Small intestine (tissue), 7 donors: ENCODE data around the gene PIK3CG. TPM values are rescaled to one million over a fixed set of nuclear protein-coding genes. Genes with fewer than 3 reads are reported as not detected.
"Not testable (repeated sequence)": the region's sequence is repeated elsewhere in the genome, so short reads cannot be mapped to it uniquely, and the experiment has no call there.

Source experiments
- DNase-seq, 2 donors: peaks; one replicate each; pipeline versions ENCODE4 v3.0.0 to v3.0.0-alpha.2; 2013
- FAIRE-seq: peaks from 2 replicates; lab custom pipeline; 2012; peaks lifted over from hg19 to GRCh38; lab: Jason Lieb, UNC
- H3K27ac ChIP-seq, 3 donors: one replicate each; pipeline ENCODE4 v1.5.1; 2013; ENCODE audit warnings: low read length in 2 of 3, mild to moderate bottlenecking in 2 of 3, control low read depth in 1 of 3, inconsistent platforms in 1 of 3, low read depth in 1 of 3, moderate library complexity in 1 of 3
- H3K27me3 ChIP-seq, 3 donors: one replicate each; pipeline ENCODE4 v1.6.1; 2013; ENCODE audit warnings: low read length in 3 of 3, inconsistent platforms in 1 of 3; ENCODE audit not compliant: control insufficient read depth in 3 of 3, insufficient read depth in 3 of 3
- H3K36me3 ChIP-seq, 3 donors: one replicate each; pipeline ENCODE4 v1.6.1; 2013; ENCODE audit warnings: low read length in 3 of 3, inconsistent platforms in 1 of 3, low read depth in 1 of 3, mild to moderate bottlenecking in 1 of 3, moderate library complexity in 1 of 3; ENCODE audit not compliant: control insufficient read depth in 3 of 3, insufficient read depth in 2 of 3
- H3K4me1 ChIP-seq, 3 donors: one replicate each; pipeline ENCODE4 v1.6.1; 2013; ENCODE audit warnings: low read length in 2 of 3, inconsistent platforms in 1 of 3, low read depth in 1 of 3, mild to moderate bottlenecking in 1 of 3, moderate library complexity in 1 of 3; ENCODE audit not compliant: control insufficient read depth in 3 of 3, insufficient read depth in 2 of 3
- H3K4me3 ChIP-seq, 3 donors: one replicate each; pipeline ENCODE4 v1.5.1; 2013; ENCODE audit warnings: low read length in 3 of 3, control low read depth in 1 of 3, inconsistent platforms in 1 of 3, low read depth in 1 of 3, mild to moderate bottlenecking in 1 of 3, moderate library complexity in 1 of 3
- H3K9me3 ChIP-seq, 2 donors: one replicate each; pipeline ENCODE4 v1.6.1; 2013; ENCODE audit warnings: low read depth in 1 of 2, low read length in 1 of 2; ENCODE audit not compliant: control insufficient read depth in 2 of 2, insufficient read depth in 1 of 2
- WGBS, 3 donors: extraction: QIAGEN DNeasy Blood & Tissue Kit; methylation state at CpG; one replicate each; pipeline ENCODE4 v1.1.7; 2013; 5-methylcytosine and 5-hydroxymethylcytosine counted together
- polyA plus RNA-seq, 4 donors: library from polyadenylated mRNA; stranded (reverse) in 3 of 4; unstranded in 1 of 4; fragments of 200-250 nt in 3 of 4; fragments of 120-200 nt in 1 of 4; gene quantifications; one replicate each; pipeline versions ENCODE4 v1.2.1 to v1.2.3, GENCODE V29; 2013
- donor health status: healthy with polysubstance abuse.
- donor health status: control.
- donor health status: control.
- donor health status: Bipolar disorder and iron deficiency.
- donor health status: healthy.

The PIK3CG gene
- polyA plus RNA-seq, 4 donors: 1.1 to 2.3 (median 1.1) TPM

DNA sequence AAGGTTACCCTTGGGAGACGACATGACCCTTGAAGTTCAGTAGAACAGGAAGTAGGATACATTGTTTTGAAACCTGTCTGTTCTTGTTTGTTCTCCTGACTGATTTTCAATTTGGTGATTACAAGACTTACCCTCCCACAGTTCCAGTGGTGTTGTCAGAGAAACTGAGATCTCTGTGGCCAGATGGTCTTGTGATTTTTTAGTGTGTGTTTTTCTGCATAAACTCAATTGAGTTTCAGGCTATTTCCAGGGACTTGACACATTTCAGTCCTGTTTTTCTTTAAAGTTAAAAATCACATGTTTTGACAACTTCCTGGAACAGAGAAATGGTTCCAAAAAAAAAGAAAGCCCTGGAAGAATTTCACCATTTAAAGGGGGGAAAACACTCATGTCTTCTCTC, 22.3 kb downstream of the PIK3CG start:
- Histone ChIP-seq H3K4me1 (no peaks in the 10 kb centered on the region), H3K27ac (no peak overlapping the region), H3K4me3 (no peak overlapping the region), H3K27me3 (peaks cover 0 to 5% (median 0%) of the 10 kb centered on the region in 3 donors), H3K9me3 (no peaks in the 10 kb centered on the region), H3K36me3 (no peaks in the 10 kb centered on the region)
- WGBS, 3 donors: 5 to 23% (median 6%) methylated on average over 1 of the region's 1 CpG
- no peak for DNase-seq
- FAIRE-seq: no peak

DNA sequence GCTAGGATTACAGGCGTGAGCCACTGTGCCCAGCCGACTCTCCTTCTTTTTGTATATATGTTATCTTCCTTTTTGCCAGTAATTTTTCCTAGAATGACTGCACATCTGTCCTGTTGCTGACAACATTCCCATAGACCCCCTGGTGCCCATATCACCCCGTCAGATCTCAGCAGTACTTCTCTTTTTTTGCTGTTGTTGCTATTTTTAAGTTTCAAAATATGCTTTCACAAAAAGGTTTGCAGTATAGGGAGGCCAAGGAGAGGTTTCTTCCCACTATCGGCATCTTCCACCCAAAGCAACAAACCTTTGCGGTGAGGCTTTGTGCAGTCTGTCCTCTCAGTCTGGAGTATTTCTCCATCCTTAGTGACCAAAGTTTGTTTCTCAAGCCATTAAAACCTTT, 23.1 kb downstream of the PIK3CG start:
- Histone ChIP-seq H3K27ac (no peak overlapping the region), H3K9me3 (no peaks in the 10 kb centered on the region), H3K27me3 (peaks cover 0 to 5% (median 0%) of the 10 kb centered on the region in 3 donors), H3K4me3 (no peak overlapping the region), H3K36me3 (no peaks in the 10 kb centered on the region), H3K4me1 (no peaks in the 10 kb centered on the region)
- DNase-seq: no peak
- WGBS, 3 donors: 86 to 95% (median 93%) methylated on average over 5 of the region's 5 CpGs
- no peak for FAIRE-seq

DNA sequence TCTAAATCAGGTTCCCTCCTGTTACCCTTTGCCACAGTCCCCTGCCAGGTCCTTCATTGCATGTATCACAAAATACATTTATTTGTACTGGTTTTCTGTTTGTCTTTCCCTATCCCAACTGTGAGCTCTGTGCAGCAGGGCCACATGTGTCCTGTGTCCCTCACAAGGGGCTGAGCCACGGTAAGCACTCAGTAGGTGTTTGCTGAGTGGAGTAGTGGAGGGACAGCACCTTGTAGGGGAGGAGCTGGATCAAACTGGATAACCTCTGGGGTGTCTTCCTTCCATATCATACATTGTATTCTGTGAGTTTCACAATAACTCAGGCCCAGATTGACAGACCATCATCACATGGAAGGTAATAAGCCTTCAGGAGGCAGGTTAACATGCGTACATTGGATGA, 25.9 kb downstream of the PIK3CG start:
- DNase-seq (no peak), FAIRE-seq (no peak)
- Histone ChIP-seq H3K9me3 (no peaks in the 10 kb centered on the region), H3K4me1 (no peaks in the 10 kb centered on the region), H3K36me3 (no peaks in the 10 kb centered on the region), H3K27ac (no peak overlapping the region), H3K4me3 (no peak overlapping the region), H3K27me3 (peaks cover 0 to 5% (median 0%) of the 10 kb centered on the region in 3 donors)
- 76 to 90% (median 89%) methylated on average over 2 of the region's 2 CpGs for WGBS, 3 donors

DNA sequence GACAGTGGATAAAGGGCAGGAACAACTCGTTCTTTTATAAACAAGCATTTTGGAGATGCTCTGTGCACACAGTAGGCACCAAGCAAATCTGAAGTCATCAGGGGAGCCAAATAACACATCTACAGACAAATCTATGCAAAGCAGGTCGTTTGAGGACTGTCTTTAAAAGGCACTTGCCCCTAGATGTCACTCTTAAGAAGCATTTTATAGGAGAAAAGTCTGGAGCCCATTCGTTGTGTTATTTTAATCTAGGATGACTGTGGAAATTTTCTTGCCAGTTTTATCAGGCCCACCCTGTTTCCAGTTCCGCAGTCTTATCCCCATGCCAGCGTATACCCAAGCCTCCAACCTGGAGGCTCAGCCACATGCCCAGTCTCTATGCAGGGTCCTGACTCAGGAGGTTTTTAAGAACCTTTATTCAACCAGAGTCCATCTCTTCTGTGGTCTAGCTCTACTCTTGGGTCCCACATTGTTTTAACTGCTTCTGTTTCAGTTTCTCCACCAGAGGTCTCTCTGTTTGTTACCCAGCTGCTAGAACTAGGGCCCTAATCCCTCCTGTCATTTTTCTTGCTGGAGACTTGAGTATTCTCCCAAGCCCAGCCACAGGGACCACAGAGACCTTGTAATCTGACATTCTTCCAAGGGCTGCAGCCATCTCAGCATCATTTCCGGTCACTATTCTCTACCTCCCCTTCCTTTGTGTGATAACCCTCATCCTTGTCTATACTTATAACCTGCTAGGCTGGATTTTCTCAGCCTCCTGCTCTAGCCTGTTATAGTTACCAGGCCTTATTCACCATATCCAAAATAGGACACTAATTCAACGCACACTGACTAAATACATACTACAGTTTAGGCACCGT, 26.7 kb downstream of the PIK3CG start:
- Histone ChIP-seq H3K9me3 (no peaks in the 10 kb centered on the region), H3K4me3 (no peak overlapping the region), H3K27ac (no peak overlapping the region), H3K4me1 (no peaks in the 10 kb centered on the region), H3K27me3 (no peaks in the 10 kb centered on the region), H3K36me3 (no peaks in the 10 kb centered on the region)
- 76 to 77% (median 77%) methylated on average over 8 of the region's 8 CpGs for WGBS, 3 donors
- DNase-seq: no peak
- no peak for FAIRE-seq

DNA sequence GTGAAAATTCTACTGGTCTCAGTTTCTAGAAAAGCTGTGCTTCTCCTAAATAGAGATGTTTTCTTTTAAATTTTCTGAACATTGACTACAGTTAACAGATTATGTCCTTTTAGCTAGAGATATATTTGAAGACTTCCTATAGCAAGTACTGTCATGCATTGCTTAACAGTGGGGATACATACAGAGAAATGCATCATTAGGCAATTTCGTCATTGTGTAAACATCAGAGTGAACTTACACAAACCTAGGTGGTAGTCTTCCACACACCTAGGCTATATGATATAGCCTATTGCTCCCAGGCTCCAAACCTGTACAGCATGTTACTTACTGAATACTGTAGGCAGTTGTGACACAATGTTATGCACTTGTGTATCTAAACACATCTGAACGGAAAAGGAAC, 28.5 kb downstream of the PIK3CG start:
- no peak for FAIRE-seq
- no peaks in the 10 kb centered on the region for H3K4me1 ChIP-seq
- no peaks in the 10 kb centered on the region for H3K9me3 ChIP-seq
- no peaks in the 10 kb centered on the region for H3K27me3 ChIP-seq
- no peak overlapping the region for H3K4me3 ChIP-seq
- no peaks in the 10 kb centered on the region for H3K36me3 ChIP-seq
- H3K27ac ChIP-seq: no peak overlapping the region
- WGBS, 3 donors: 75 to 86% (median 80%) methylated on average over 2 of the region's 2 CpGs
- no peak for DNase-seq

DNA sequence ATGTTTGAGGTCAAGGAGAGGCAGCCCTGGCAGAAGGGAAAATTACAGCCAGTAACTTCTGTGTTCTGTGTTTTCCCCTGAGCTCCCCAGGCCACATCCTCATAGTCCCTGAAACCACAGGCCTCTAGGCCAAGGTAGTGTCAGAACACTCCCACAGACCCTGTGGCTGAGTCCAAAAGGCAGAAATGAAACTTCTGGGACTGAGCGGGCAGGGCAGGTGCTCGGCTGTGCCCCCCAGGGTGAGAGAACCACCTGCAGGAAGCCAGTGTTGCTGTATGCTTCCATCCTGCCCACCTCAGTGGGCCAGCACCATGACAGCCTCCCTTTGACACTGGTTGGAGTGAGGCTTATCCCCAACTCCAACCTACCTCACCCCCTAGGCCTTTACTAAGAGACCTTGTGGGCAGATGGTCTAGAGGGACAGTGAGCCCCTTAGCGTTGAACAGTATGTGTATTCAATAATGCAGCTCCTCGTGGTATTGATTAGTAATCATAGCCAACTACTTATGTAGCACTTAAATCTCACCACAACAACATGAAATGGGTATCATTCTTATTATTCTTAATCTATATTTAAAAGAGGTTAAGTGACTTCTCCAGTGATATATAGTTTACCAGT, 30.3 kb downstream of the PIK3CG start:
- no peaks in the 10 kb centered on the region for H3K9me3 ChIP-seq
- no peak for DNase-seq
- no peak overlapping the region for H3K4me3 ChIP-seq
- FAIRE-seq: no peak
- H3K27ac ChIP-seq: no peak overlapping the region
- H3K4me1 ChIP-seq: no peaks in the 10 kb centered on the region
- WGBS, 3 donors: 78 to 85% (median 79%) methylated on average over 4 of the region's 4 CpGs
- H3K36me3 ChIP-seq: no peaks in the 10 kb centered on the region
- H3K27me3 ChIP-seq: no peaks in the 10 kb centered on the region

DNA sequence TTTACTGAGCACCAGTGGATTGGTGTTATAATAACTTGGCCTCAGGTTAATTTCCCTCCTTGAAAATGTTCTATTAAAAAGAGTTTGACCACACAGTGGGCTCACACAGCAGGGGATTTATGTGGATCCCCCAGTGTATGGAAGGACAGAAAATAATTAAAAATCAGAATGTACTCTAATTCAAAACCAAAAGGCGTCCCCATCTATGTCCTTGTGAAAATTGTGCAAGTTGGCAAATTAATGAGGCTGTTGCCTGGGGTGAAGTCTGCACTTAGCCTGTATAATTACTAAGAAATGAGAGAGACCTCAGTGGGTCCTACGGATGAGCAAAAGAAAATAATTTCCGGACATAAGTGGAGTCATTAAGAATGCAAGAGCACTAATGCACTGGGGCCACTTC, 31.1 kb downstream of the PIK3CG start:
- Histone ChIP-seq H3K27me3 (no peaks in the 10 kb centered on the region), H3K9me3 (no peaks in the 10 kb centered on the region), H3K36me3 (no peaks in the 10 kb centered on the region), H3K4me1 (no peaks in the 10 kb centered on the region), H3K4me3 (no peak overlapping the region), H3K27ac (no peak overlapping the region)
- DNase-seq (no peak), FAIRE-seq (no peak)
- 83 to 97% (median 94%) methylated on average over 3 of the region's 3 CpGs for WGBS, 3 donors

DNA sequence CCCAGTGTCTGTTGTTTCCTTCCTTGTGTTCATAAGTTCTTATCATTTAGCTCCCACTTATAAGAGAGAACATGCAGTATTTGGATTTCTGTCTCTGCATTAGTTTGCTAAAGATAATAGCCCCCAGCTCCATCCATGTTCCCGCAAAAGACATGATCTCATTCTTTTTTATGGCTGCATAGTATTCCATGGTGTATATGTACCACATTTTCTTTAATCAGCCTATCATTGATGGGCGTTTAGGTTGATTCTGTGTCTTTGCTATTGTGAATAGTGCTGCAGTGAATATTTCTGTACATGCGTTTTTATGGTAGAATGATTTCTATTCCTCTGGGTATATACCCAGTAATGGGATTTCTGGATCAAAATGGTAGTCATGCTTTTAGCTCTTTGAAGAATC, 32.5 kb downstream of the PIK3CG start:
- H3K27ac ChIP-seq, H3K36me3 ChIP-seq, FAIRE-seq, H3K9me3 ChIP-seq, H3K4me3 ChIP-seq, H3K4me1 ChIP-seq, DNase-seq, H3K27me3 ChIP-seq: not testable (repeated sequence)
- 89 to 94% (median 91%) methylated on average over 3 of the region's 3 CpGs for WGBS, 3 donors
